HepG2 (cell line): ENCODE measurements around the gene TOR4A. TPM values are rescaled to one million over a fixed set of nuclear protein-coding genes. Genes with fewer than 3 reads are reported as not detected.

Source experiments
- ATAC-seq: fragments of 200-7000 bp; cut with Tn5 transposase; 3 replicates; pipeline ENCODE4 v1.9.1; 2020; ENCODE audit warnings: mild to moderate bottlenecking, moderate library complexity
- BruUV-seq: library from RNA; stranded (reverse); fragments of 400-500 nt; replicated peaks from 2 replicates; lab custom pipeline; 2021; lab: Mats Ljungman, UMichigan
- CTCF ChIA-PET: fragments of 300-600 bp; formaldehyde crosslinking; extraction: SDS; loops from one replicate; lab custom pipeline; 2021; ENCODE audit warnings: low total read pairs, inconsistent platforms, low intra/inter-chr PET ratio; lab: Yijun Ruan, JAX
- POLR2A ChIA-PET: fragments of 350-600 bp; sonication (Branson Sonifier 250); formaldehyde crosslinking; loops from one replicate; lab custom pipeline; 2020; ENCODE audit warnings: antibody characterized with exemption, inconsistent platforms; lab: Yijun Ruan, JAX
- DNase-seq: peaks from one replicate; pipeline ENCODE4 v3.0.0-alpha.2; 2015; ENCODE audit warnings: low spot score
- FAIRE-seq: peaks from 3 replicates; lab custom pipeline; 2011; peaks lifted over from hg19 to GRCh38; lab: Jason Lieb, UNC
- H2AFZ ChIP-seq: one replicate; pipeline ENCODE4 v1.6.1; 2011; ENCODE audit warnings: low read length, inconsistent platforms
- H3K27ac ChIP-seq: fragments of 300-600 bp; 3 replicates; pipeline ENCODE4 v1.8.0; 2011; ENCODE audit warnings: mixed run types, mild to moderate bottlenecking, mixed read lengths, low read length, inconsistent platforms; ENCODE audit not compliant: insufficient read depth; ENCODE audit errors: extremely low read length
- H3K27me3 ChIP-seq, 2 experiments: fragments of 200-600 bp in 1 of 2; 2 replicates in 1 of 2; 3 replicates in 1 of 2; pipeline versions ENCODE4 v1.6.0 to v1.8.0; 2011; ENCODE audit warnings: low read length in 2 of 2, mild to moderate bottlenecking in 2 of 2, moderate library complexity in 2 of 2, inconsistent platforms in 1 of 2; ENCODE audit not compliant: insufficient read depth in 2 of 2, control insufficient read depth in 1 of 2
- H3K36me3 ChIP-seq, 2 experiments: fragments of 200-600 bp in 1 of 2; replicated peaks in 1 of 2; 2 replicates in 1 of 2; 3 replicates in 1 of 2; pipeline versions ENCODE4 v1.5.1 to v1.8.0; 2011; ENCODE audit warnings: low read length in 2 of 2, inconsistent platforms in 1 of 2; ENCODE audit not compliant: insufficient read depth in 2 of 2, control insufficient read depth in 1 of 2
- H3K4me1 ChIP-seq: 2 replicates; pipeline ENCODE4 v1.5.1; 2012; ENCODE audit warnings: low read length, inconsistent platforms; ENCODE audit not compliant: insufficient read depth
- H3K4me2 ChIP-seq: 2 replicates; pipeline ENCODE4 v1.6.0; 2011; ENCODE audit warnings: low read depth, low read length, inconsistent platforms
- H3K4me3 ChIP-seq, 3 experiments: fragments of 200-600 bp in 1 of 3; sonication (generic), shearing (Covaris generic) in 1 of 3; replicated peaks in 1 of 3; 2 replicates each; pipeline ENCODE4 v1.5.1; 2011 to 2016; ENCODE audit warnings: low read length in 3 of 3, inconsistent platforms in 2 of 3, low read depth in 2 of 3, mild to moderate bottlenecking in 2 of 3, control low read depth in 1 of 3, mixed read lengths in 1 of 3; ENCODE audit not compliant: insufficient read depth in 1 of 3
- H3K79me2 ChIP-seq: one replicate; pipeline ENCODE4 v1.6.1; 2011; ENCODE audit warnings: low read length, inconsistent platforms; ENCODE audit not compliant: insufficient read depth
- H3K9ac ChIP-seq: 2 replicates; pipeline ENCODE4 v1.6.0; 2011; ENCODE audit warnings: mild to moderate bottlenecking, low read depth, low read length, inconsistent platforms; ENCODE audit not compliant: insufficient read depth
- H3K9me3 ChIP-seq: 2 replicates; pipeline ENCODE4 v1.5.1; 2012; ENCODE audit warnings: mild to moderate bottlenecking, low read length
- H4K20me1 ChIP-seq: 2 replicates; pipeline ENCODE4 v1.6.0; 2011; ENCODE audit warnings: inconsistent platforms, mild to moderate bottlenecking, low read length, moderate library complexity; ENCODE audit not compliant: insufficient read depth
- AGO2 ChIP-seq: fragments of 200-400 bp; formaldehyde crosslinking; optimal IDR thresholded peaks from 2 replicates; pipeline ENCODE3; 2017; ENCODE audit warnings: mild to moderate bottlenecking, low read depth, low read length, moderate library complexity
- ETV6 ChIP-seq: sonication (generic); formaldehyde crosslinking; conservative IDR thresholded peaks from 2 replicates; pipeline ENCODE4 v1.4.0; 2020; ENCODE audit warnings: missing genetic modification reagents
- FIP1L1 ChIP-seq: fragments of 200-400 bp; formaldehyde crosslinking; IDR thresholded peaks from 2 replicates; pipeline ENCODE4 v1.6.1; 2018; ENCODE audit warnings: low read depth, mild to moderate bottlenecking, low read length, moderate library complexity, borderline replicate concordance; ENCODE audit not compliant: insufficient read depth
- HNRNPL ChIP-seq: fragments of 200-400 bp; formaldehyde crosslinking; IDR thresholded peaks from 2 replicates; pipeline ENCODE4 v1.6.1; 2017; ENCODE audit warnings: mild to moderate bottlenecking, low read depth, low read length
- SALL2 ChIP-seq: sonication (generic); formaldehyde crosslinking; IDR thresholded peaks from 2 replicates; pipeline ENCODE4 v1.8.1; 2023; ENCODE audit warnings: mild to moderate bottlenecking, missing genetic modification reagents, inconsistent platforms
- SP1 ChIP-seq, 2 experiments: fragments of 450-650 bp in 1 of 2; sonication (generic) in 1 of 2; formaldehyde crosslinking in 1 of 2; IDR thresholded peaks; 2 replicates each; pipeline versions ENCODE4 v1.4.0 to v1.6.1; 2016 to 2020; ENCODE audit warnings: missing genetic modification reagents in 1 of 2
- XRCC5 ChIP-seq: fragments of 200-400 bp; formaldehyde crosslinking; optimal IDR thresholded peaks from 2 replicates; pipeline ENCODE3; 2017; ENCODE audit warnings: mild to moderate bottlenecking, low read length
- ZFP90 ChIP-seq: sonication (generic); formaldehyde crosslinking; IDR thresholded peaks from 2 replicates; pipeline ENCODE4 v1.8.0; 2022; ENCODE audit warnings: missing genetic modification reagents, mild to moderate bottlenecking, inconsistent platforms, borderline replicate concordance
- ZNF569 ChIP-seq: sonication (generic); formaldehyde crosslinking; IDR thresholded peaks from 2 replicates; pipeline ENCODE4 v1.5.0; 2020; ENCODE audit warnings: mild to moderate bottlenecking, missing genetic modification reagents, moderate library complexity, borderline replicate concordance
- whole genome bisulfite sequencing: methylation state at CpG from one replicate; pipeline ENCODE4 v1.1.6; 2017; ENCODE audit warnings: low lambda C conversion rate; 5-methylcytosine and 5-hydroxymethylcytosine counted together
- in situ Hi-C: cut with HindIII; loops from 2 replicates; pipeline ENCODE4 v1.10.0; 2017; ENCODE audit warnings: low pct_unique_long_range_greater_than_20kb; ENCODE audit not compliant: extremely low pct_ligation_motif_present
- intact Hi-C: fragments of 100-400 bp; cut with micrococcal nuclease; formaldehyde crosslinking; loops from one replicate; pipeline ENCODE4 v1.10.0; 2022; ENCODE audit not compliant: unreplicated experiment
- polyA plus RNA-seq, 8 experiments: library from polyadenylated mRNA; depleted of rRNA in 3 of 8; stranded (reverse) in 7 of 8; unstranded in 1 of 8; fragments of >200 nt; fragmentation: Illumina TruSeq in 4 of 8; extraction: Trizol in 4 of 8; gene quantifications; 2 replicates each; pipeline versions ENCODE4 v1.2.1 to v1.2.3, GENCODE V29; 2011 to 2016; ENCODE audit warnings: low read depth in 4 of 8, missing spikeins in 1 of 8, mixed read lengths in 1 of 8; ENCODE audit not compliant: insufficient read depth in 1 of 8
- total RNA-seq, 5 experiments: library from RNA; depleted of rRNA; stranded (reverse); fragments of >200 nt; fragmentation: Illumina TruSeq; extraction: Trizol; gene quantifications; 2 replicates each; pipeline ENCODE4 v1.2.3, GENCODE V29; 2016; ENCODE audit warnings: low read depth in 1 of 5
- TF ChIP-seq, protein P1 (sequence below): sonication (generic); formaldehyde crosslinking; IDR thresholded peaks from 2 replicates; pipeline ENCODE4 v1.4.0; 2020; ENCODE audit warnings: missing genetic modification reagents
- TF ChIP-seq, protein P2 (sequence below): sonication (generic); formaldehyde crosslinking; IDR thresholded peaks from 2 replicates; pipeline ENCODE4 v1.5.0; 2020; ENCODE audit warnings: mild to moderate bottlenecking, missing genetic modification reagents, moderate library complexity

The TOR4A gene
- total and polyA plus RNA-seq, 2 of the 13 experiments (the other 11 are each of a cell fraction or from before 2014, with no cell fraction given): 11.1 to 14.2 TPM

DNA sequence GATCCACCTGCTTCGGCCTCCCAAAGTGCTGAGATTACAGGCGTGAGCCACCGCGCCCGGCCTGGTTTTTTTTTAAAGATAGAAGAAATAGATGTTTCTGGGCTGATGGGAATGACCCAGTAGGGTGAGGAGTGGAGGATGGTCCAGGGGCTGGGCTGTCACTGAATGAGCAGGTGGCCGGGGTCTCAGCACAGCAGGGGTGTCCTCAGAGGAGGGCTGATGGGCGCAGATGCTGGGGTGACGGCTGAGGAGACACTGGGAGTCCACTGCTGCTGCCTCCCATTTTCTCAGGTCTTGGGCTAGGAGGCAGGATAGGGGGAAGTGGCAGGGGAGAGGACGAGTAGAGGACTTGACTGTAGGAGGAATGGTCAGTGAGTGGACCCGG is 2.3 kb upstream of the TOR4A start (continued):
- TF ChIP-seq SP1 (IDR thresholded peaks at IDR 0.05) (no peak), SP1 (CRISPR knock-in tag; IDR thresholded peaks at IDR 0.05) (no peak), ETV6 (CRISPR knock-in tag) (no peak)
- TF ChIP-seq, all 625 proteins: peak for 0

DNA sequence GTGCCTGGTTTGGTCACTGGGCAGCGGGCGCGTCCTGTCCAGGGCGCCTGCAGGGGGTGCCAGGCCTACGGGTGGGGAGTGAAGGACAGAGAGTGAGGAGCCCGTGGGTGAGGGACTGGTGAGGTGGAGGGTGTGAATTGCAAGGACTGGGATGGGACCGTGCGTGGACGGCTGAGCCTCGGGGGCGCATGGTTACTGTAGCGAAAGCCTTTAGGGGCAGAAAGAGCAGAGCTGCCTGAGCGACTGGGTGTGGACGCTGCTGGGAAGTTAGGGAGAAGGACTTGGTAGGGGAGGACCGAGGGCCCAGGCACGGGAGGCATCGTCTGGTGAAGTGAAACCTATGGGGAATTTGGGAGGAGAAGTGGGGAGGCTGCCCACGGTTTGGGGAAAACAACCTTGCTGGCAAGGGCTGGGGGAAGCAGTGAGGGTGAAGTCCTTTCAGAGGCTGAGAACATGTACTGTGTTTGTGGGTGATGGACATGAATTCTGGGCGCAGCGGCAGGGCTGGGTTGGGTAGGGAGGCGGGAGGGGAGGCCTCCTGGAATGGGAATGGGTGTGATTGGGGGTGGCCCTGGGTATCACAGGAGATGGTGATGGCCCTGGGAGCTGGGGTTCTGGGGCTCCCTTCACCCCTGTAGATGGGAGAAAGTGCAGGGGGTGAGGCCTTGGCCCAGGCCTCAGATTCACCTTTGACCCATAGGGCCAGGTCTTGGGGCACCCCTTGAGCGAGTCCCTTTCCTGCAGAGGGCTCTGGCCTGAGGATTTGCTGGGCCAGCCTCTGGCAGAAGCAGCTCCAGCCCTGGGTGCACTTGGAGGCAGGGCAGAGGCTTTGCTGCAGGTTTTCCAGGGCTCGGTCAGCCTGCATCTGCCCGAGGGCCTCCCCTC is 1.7 kb upstream of the TOR4A start:
- ATAC-seq (peak; percentile 22), FAIRE-seq (no peak), DNase-seq (no peak)
- peaks cover 7 to 19% of the 10 kb centered on the region in 2 experiments; a peak in 4 of 5 replicates for H3K36me3 ChIP-seq
- H3K4me2 ChIP-seq: peak overlapping the region; percentile 88
- in situ Hi-C loops: no loop called here
- ChIA-PET CTCF (no interaction called here), POLR2A (interaction anchor here (0.7 to 2.8 kb wide), 12 partner anchors 8 to 189 kb away, joined by 3 to 78 read pairs (median 10); partner anchors contain the start of genes ENTPD8, MAN1B1, NELFB and STPG3)
- TF ChIP-seq SALL2 (CRISPR knock-in tag): peak; percentile 1; the same call in 1 of the 2 replicates
- no peak for TF ChIP-seq FIP1L1
- TF ChIP-seq HNRNPL: peak; percentile 82; the same call in 1 of the 2 replicates
- no peak for TF ChIP-seq ZNF569 (CRISPR knock-in tag)
- TF ChIP-seq, protein P1, sequence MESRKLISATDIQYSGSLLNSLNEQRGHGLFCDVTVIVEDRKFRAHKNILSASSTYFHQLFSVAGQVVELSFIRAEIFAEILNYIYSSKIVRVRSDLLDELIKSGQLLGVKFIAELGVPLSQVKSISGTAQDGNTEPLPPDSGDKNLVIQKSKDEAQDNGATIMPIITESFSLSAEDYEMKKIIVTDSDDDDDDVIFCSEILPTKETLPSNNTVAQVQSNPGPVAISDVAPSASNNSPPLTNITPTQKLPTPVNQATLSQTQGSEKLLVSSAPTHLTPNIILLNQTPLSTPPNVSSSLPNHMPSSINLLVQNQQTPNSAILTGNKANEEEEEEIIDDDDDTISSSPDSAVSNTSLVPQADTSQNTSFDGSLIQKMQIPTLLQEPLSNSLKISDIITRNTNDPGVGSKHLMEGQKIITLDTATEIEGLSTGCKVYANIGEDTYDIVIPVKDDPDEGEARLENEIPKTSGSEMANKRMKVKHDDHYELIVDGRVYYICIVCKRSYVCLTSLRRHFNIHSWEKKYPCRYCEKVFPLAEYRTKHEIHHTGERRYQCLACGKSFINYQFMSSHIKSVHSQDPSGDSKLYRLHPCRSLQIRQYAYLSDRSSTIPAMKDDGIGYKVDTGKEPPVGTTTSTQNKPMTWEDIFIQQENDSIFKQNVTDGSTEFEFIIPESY (CRISPR knock-in tag): peak; percentile 93
- 0 out of 2 replicates have a peak, but pooled peaks have one; percentile 38 for TF ChIP-seq ZFP90 (CRISPR knock-in tag)
- TF ChIP-seq, protein P2, sequence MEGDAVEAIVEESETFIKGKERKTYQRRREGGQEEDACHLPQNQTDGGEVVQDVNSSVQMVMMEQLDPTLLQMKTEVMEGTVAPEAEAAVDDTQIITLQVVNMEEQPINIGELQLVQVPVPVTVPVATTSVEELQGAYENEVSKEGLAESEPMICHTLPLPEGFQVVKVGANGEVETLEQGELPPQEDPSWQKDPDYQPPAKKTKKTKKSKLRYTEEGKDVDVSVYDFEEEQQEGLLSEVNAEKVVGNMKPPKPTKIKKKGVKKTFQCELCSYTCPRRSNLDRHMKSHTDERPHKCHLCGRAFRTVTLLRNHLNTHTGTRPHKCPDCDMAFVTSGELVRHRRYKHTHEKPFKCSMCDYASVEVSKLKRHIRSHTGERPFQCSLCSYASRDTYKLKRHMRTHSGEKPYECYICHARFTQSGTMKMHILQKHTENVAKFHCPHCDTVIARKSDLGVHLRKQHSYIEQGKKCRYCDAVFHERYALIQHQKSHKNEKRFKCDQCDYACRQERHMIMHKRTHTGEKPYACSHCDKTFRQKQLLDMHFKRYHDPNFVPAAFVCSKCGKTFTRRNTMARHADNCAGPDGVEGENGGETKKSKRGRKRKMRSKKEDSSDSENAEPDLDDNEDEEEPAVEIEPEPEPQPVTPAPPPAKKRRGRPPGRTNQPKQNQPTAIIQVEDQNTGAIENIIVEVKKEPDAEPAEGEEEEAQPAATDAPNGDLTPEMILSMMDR (CRISPR knock-in tag): 0 out of 2 replicates have a peak, but pooled peaks have one; percentile 21
- peak; percentile 47 for TF ChIP-seq AGO2
- TF ChIP-seq XRCC5: peak; percentile 18
- peaks cover 21% of the 10 kb centered on the region for H3K4me1 ChIP-seq
- BruUV-seq: no TSS peak
- H2AFZ ChIP-seq: no peak overlapping the region
- intact Hi-C loops: no loop called here
- H3K4me3 ChIP-seq: peak overlapping the region; percentile 58 to 88 (median 87); a peak in 5 of 6 replicates
- peaks cover 6% of the 10 kb centered on the region for H3K79me2 ChIP-seq
- 67% methylated on average over 21 of the region's 24 CpGs for WGBS
- no peaks in the 10 kb centered on the region for H4K20me1 ChIP-seq
- H3K27me3 ChIP-seq: no peaks in the 10 kb centered on the region; a peak in 1 of 5 replicates
- no peaks in the 10 kb centered on the region for H3K9me3 ChIP-seq
- peak overlapping the region; percentile 82 for H3K9ac ChIP-seq
- peak overlapping the region; percentile 90 for H3K27ac ChIP-seq
